ENCODE results near the gene PRXL2A.

DNA sequence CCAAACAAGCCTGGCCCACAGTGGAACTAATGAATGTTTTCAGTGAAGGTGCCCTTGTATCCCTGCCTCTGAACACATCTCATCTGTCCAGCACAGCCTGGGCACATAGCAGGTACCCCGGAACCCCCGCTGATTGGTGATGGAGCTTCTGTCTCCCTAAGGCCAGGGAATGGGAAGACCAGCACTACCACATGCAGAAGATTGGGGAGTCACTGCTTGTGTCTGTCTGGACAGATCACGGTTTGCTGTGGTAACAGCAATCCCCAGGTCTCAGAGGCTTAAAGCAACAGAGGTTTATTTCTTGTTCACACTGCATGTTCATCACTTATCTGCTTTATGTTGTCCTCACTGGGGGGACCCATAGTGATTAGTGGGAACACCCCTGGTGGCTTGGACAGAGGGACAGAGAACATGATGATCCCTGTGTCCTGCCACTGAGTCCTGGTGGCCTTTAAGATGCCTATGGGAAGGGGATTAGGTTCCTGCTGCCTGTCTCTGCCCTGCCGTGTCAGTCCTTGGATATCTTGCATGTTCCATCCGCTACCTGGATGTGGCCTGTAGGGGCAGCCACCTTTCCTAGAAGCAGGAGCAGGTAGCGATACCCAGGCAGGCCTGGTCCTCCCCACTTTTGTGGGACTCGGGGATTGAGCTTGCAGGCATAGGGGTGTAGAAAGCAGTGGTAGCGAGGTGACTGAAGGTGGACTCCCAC lies 49.4 kb downstream of the PRXL2A start:
- TF ChIP-seq POLR2AphosphoS5 (IDR thresholded peaks at IDR 0.05; ENCODE audit: low read depth, low read length) (no peak), POLR2A (IDR thresholded peaks at IDR 0.05; ENCODE audit: low read depth, low read length) (no peak)
